ENCODE results near the gene HOXA6.

The HOXA6 gene

GRCh38 chr7:27161214-27161720 is 13.7 kb upstream of the HOXA6 start:
- DNase-seq (ENCODE audit: low spot score) = peak; percentile 82

DNA sequence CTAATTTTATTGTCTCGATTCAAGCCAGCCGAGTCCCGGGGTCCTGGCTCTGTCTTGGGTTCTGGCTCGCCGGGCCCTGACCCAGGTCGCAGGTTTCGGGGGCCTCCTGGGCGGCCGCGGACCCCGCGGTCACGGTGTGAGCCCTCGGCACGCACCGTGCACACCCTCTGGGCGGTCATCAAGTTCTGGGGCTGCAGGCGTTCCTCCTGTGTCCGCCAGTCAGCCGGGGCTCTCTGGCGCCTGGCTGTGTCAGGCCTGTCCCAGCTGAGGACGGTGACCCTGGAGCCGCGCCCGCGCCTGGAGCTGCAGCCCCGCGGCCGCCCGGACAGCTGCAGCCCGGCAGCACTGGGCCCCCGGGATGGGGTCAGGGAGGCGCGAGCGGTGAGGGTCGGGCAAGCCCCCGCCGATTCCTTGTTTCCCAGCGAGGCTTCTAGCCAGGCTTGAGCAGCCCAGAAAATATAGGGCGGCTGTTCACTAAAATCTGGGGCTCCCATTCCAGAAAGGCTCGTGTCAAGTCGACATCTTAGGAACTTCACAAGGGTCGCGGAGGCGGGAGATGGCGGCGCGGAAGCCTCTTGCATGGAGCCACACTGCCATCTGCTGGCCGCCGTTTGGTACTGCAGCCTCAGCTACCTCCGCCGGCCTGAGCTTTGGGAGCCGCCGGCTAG is 13.1 kb upstream of the HOXA6 start:
- DNase-seq (ENCODE audit: low spot score) = peak; percentile 94

GRCh38 chr7:27160145-27160545 is 12.6 kb upstream of the HOXA6 start:
- no peak for DNase-seq (ENCODE audit: low spot score)

GRCh38 chr7:27159266-27160144 is 11.9 kb upstream of the HOXA6 start:
- peak; percentile 75 for DNase-seq (ENCODE audit: low spot score)

DNA sequence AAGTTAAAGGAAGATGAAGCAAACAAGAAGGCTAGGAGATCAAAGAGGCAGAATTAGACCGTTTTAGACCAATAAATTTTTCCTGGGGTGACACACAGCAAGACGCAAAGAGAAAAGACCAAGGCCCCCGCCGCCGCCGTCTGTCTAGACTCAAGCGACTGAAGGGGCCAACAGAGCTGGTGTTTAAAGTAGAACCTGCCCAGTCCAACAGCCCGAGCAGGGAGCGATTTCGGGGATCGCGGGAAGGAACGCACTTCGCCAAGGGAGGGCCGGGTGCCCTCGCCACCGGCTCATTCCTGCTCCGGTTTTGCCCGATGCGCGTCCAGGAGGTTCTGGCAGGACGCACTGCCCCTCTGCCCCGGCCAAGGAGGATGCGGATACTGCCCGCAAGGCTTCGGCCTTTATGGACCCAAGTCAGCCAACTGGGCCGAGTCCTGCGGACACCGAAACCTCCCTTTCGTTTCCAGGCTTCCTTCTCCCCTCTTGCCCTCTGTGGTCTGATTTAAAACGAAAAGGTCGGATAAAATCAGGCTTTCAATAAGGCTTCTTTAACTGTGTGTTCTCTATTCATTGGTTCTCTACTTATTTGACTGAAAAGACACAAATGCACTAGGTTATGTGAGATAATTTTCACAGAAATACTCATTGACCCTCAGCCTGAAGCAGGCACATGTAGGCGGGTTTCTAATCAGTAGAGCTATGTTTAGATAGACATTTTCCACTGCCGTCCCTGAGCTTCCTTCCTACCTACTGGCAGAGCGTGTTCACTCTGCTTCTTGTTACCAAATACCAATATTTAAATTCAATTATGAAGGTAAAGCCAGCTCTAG is 11.1 kb upstream of the HOXA6 start:
- DNase-seq (ENCODE audit: low spot score) = peak; percentile 63

GRCh38 chr7:27157702-27158431 is 10.3 kb upstream of the HOXA6 start:
- DNase-seq (ENCODE audit: low spot score) = peak; percentile 57

GRCh38 chr7:27156916-27157701 is 9.5 kb upstream of the HOXA6 start:
- no peak for DNase-seq (ENCODE audit: low spot score)

- DNase-seq (ENCODE audit: low spot score) = peak; percentile 91
Measured at GRCh38 chr7:27156508-27156898, 8.9 kb upstream of the HOXA6 start, which contains the start of gene HOXA7. Gene HOXA7 (minus strand): TSS chr7:27156675. CDS start chr7:27156545, 130 bp downstream.

DNA sequence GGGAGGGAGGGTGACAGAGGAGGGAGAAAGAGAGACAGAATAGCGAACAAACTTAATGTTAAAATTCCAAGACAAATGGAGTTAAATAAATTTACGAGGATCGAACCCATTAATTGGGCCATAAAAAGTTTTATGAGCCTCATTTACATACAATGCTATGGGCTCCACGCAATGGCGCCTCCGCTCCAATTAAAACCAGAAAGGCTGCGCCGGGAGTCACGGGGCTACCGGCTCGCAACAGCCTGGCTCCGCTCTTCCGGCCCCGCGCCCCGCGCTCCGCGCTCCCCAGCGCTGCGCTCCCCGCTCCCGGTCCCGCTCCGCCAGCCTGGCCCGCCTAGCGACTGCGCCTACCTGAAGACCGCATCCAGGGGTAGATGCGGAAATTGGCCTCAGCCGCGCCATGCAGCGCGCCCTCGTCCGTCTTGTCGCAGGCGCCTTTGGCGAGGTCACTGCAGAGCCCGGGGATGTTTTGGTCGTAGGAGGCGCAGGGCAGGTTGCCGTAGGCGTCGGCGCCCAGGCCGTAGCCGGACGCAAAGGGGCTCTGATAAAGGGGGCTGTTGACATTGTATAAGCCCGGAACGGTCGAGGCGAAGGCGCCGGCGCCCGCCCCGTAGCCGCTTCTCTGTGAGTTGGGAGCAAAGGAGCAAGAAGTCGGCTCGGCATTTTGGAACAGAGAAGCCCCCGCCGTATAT is 8.4 kb upstream of the HOXA6 start:
- DNase-seq (ENCODE audit: low spot score) = no peak

DNA sequence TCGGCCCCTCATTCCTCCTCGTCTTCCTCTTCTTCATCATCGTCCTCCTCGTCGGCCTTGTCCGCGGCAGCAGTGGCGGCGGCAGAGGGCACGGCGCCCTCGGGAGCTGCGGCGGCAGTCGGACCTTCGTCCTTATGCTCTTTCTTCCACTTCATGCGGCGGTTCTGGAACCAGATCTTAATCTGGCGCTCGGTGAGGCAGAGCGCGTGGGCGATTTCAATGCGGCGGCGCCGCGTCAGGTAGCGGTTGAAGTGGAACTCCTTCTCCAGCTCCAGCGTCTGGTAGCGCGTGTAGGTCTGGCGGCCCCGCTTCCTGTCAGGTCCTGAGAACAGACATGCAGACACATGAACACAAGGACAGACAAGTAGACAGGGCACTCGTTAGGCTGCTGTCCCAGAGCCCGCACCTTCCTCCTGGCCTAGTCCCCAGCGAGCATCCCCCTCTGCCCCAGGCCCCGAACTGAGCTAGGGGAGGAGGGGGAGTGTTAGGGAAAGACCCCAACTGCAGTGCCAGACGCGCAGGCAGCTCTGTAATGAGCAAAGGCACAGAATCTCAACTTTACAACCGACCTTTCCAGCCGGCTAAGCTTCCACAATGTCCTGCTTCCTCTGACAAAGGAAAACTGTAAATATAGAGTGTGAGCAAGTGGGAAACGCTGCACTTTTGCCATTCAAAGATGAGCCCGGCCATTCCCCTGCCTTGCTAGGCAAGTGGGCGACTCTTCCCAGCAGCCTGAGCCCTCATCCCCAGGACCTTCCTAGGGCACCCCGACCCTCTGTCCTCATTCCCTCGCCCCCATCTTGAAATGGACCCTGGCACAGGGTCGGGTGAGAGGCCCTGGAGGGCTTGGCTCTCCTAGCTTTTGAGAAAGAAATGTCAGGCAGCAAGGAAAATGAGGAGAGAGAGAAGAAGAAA is 7.6 kb upstream of the HOXA6 start:
- DNase-seq (ENCODE audit: low spot score) = peak; percentile 70

- DNase-seq (ENCODE audit: low spot score) = peak; percentile 57
Measured at GRCh38 chr7:27154369-27154768, 6.8 kb upstream of the HOXA6 start.

DNA sequence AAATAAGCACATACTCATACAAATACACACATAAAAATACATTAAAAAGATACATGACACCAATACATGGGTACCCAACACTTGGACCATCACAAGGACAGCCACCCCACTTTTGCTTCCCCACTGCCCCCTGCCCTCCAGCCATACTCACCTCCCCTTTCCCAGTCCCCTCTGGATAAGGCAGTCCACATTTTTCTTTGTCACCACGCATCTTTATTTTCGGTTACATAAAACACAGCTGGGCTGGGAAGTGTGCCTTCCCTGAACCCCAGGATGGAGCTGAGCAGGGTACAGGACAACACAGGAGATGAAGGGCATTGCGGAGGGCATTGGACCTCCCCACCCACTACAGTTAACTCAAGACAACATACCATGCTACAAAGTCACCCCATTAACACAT is 6.0 kb upstream of the HOXA6 start:
- no peak for DNase-seq (ENCODE audit: low spot score)

GRCh38 chr7:27152816-27153442 is 5.4 kb upstream of the HOXA6 start:
- DNase-seq (ENCODE audit: low spot score) = peak; percentile 68

DNA sequence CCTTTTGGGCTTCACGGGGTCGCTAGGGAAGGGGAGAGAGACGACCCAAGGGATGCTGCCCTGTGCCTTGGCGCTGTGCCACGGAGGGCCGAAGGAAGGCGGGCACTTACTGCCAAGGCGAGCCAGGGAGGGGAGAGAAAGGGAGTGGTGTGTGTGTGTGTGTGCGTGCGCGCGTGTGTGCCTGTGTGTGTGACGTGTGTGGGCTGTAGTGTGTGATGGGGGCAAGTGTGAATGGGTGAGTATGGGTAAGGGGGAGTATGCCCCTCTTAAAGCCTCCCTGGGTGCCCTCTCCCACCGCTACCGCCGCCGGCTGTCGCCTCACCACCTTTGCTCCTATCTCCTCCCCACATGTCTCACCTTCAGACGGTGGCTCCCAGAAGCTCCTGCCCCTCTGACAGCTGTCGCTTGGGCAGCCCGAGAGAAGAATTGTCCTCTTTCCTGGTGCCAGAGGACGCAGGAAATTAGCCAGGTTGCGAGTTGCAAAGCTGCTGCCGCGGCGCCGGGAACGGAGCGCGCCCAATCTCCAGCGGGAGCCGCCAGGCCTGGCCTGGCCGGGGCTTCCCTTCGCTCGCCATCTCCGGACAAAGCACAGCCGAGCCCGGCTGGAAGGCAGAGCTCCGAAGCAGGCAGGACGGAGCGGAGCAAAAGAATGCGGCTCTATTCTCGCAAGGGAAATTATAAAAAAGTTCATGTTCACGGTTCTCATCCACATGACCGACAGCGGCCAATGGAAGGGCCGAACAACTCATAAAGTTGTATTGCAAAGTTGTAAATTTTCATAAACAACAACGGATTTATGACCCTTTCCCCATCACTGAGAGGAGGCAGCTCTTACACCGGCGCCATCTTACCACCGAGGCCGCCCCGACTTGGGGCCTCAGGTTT is 4.6 kb upstream of the HOXA6 start, which contains the start of gene HOXA3:
HOXA3 (minus strand) TSS at position 653 of the 885 bp plus-strand sequence. CDS start 41,943 bp downstream, outside the sequence.
- peak; percentile 78 for DNase-seq (ENCODE audit: low spot score)

- peak; percentile 73 for DNase-seq (ENCODE audit: low spot score)
Measured at GRCh38 chr7:27151341-27151930, 3.9 kb upstream of the HOXA6 start.

GRCh38 chr7:27150568-27151340 is 3.2 kb upstream of the HOXA6 start:
- peak; percentile 89 for DNase-seq (ENCODE audit: low spot score)

All from left forelimb (tissue), 1 donor.